IMR-90 (cell line): ENCODE results near the gene EML3. TPM values are rescaled to one million over a fixed set of nuclear protein-coding genes. Genes with fewer than 3 reads are reported as not detected.

Source experiments
- ATAC-seq: fragments of 200-7000 bp; cut with Tn5 transposase; 2 replicates; pipeline ENCODE4 v1.9.1; 2020; ENCODE audit warnings: low read depth, mild to moderate bottlenecking, moderate library complexity
- BruUV-seq: library from RNA; stranded (reverse); fragments of 400-500 nt; replicated peaks from 2 replicates; lab custom pipeline; 2021; lab: Mats Ljungman, UMichigan
- CTCF ChIA-PET: fragments of 300-600 bp; formaldehyde crosslinking; extraction: SDS; loops from one replicate; lab custom pipeline; 2021; ENCODE audit warnings: antibody characterized with exemption; lab: Yijun Ruan, JAX
- POLR2A ChIA-PET: fragments of 300-600 bp; sonication (Branson Sonifier 250); formaldehyde crosslinking; loops from one replicate; lab custom pipeline; 2022; ENCODE audit warnings: antibody characterized with exemption; ENCODE audit not compliant: unreplicated experiment; lab: Charles Lee
- DNase-seq: peaks from one replicate; pipeline ENCODE4 v3.0.0; 2013
- H2AFZ ChIP-seq: replicated peaks from 2 replicates; pipeline ENCODE3; 2013; ENCODE audit warnings: low read length, mild to moderate bottlenecking; ENCODE audit not compliant: poor library complexity
- H2AK5ac ChIP-seq: 2 replicates; pipeline ENCODE4 v1.6.1; 2013; ENCODE audit warnings: low read depth, low read length, inconsistent platforms
- H2AK9ac ChIP-seq: replicated peaks from 2 replicates; pipeline ENCODE3; 2013; ENCODE audit warnings: mild to moderate bottlenecking, low read depth, low read length, moderate library complexity; ENCODE audit not compliant: poor library complexity
- H2BK120ac ChIP-seq: 2 replicates; pipeline ENCODE4 v1.6.1; 2013; ENCODE audit warnings: low read depth, low read length, inconsistent platforms
- H2BK15ac ChIP-seq: 3 replicates; pipeline ENCODE4 v1.6.1; 2013; ENCODE audit warnings: low read depth, low read length, inconsistent platforms
- H2BK20ac ChIP-seq: 2 replicates; pipeline ENCODE4 v1.6.1; 2013; ENCODE audit warnings: low read depth, mild to moderate bottlenecking, inconsistent platforms, low read length, moderate library complexity
- H2BK5ac ChIP-seq: 2 replicates; pipeline ENCODE4 v1.6.1; 2013; ENCODE audit warnings: mild to moderate bottlenecking, low read depth, low read length, inconsistent platforms; ENCODE audit not compliant: poor library complexity, severe bottlenecking
- H3K14ac ChIP-seq: replicated peaks from 2 replicates; pipeline ENCODE4 v1.6.1; 2013; ENCODE audit warnings: low read depth, low read length, inconsistent platforms
- H3K18ac ChIP-seq: 2 replicates; pipeline ENCODE4 v1.6.1; 2013; ENCODE audit warnings: low read depth, low read length, control low read depth
- H3K23ac ChIP-seq: 2 replicates; pipeline ENCODE4 v1.6.1; 2013; ENCODE audit warnings: low read depth, low read length, inconsistent platforms
- H3K27ac ChIP-seq: 2 replicates; pipeline ENCODE4 v1.5.1; 2013; ENCODE audit warnings: mild to moderate bottlenecking, control low read depth, low read length; ENCODE audit not compliant: insufficient read depth
- H3K27me3 ChIP-seq: 2 replicates; pipeline ENCODE4 v1.6.1; 2013; ENCODE audit warnings: low read length; ENCODE audit not compliant: control insufficient read depth, insufficient read depth
- H3K36me3 ChIP-seq: 2 replicates; pipeline ENCODE4 v1.6.1; 2013; ENCODE audit warnings: low read length, mixed read lengths; ENCODE audit not compliant: control insufficient read depth, insufficient read depth
- H3K4ac ChIP-seq: 2 replicates; pipeline ENCODE4 v1.6.1; 2013; ENCODE audit warnings: low read depth, low read length, inconsistent platforms
- H3K4me1 ChIP-seq: 2 replicates; pipeline ENCODE4 v1.6.1; 2013; ENCODE audit warnings: low read length, mixed read lengths; ENCODE audit not compliant: control insufficient read depth, insufficient read depth
- H3K4me2 ChIP-seq: 2 replicates; pipeline ENCODE4 v1.6.1; 2013; ENCODE audit warnings: low read depth, mild to moderate bottlenecking, control low read depth, low read length, moderate library complexity
- H3K4me3 ChIP-seq: 2 replicates; pipeline ENCODE4 v1.5.1; 2013; ENCODE audit warnings: low read depth, mild to moderate bottlenecking, control low read depth, low read length, moderate library complexity; ENCODE audit not compliant: insufficient read depth
- H3K56ac ChIP-seq: 2 replicates; pipeline ENCODE4 v1.6.1; 2013; ENCODE audit warnings: low read length, inconsistent platforms; ENCODE audit not compliant: insufficient read depth; ENCODE audit errors: extremely low read depth
- H3K79me1 ChIP-seq, 2 experiments: 2 replicates each; pipeline ENCODE4 v1.6.1; 2013; ENCODE audit warnings: low read length in 2 of 2, inconsistent platforms in 1 of 2, low read depth in 1 of 2
- H3K9ac ChIP-seq: 2 replicates; pipeline ENCODE4 v1.6.1; 2013; ENCODE audit warnings: low read depth, low read length, control low read depth
- H3K9me1 ChIP-seq: 2 replicates; pipeline ENCODE4 v1.6.1; 2013; ENCODE audit warnings: low read length, inconsistent platforms; ENCODE audit not compliant: insufficient read depth
- H3K9me3 ChIP-seq: 2 replicates; pipeline ENCODE4 v1.6.1; 2013; ENCODE audit warnings: low read length; ENCODE audit not compliant: control insufficient read depth, insufficient read depth
- H4K20me1 ChIP-seq: 2 replicates; pipeline ENCODE4 v1.6.1; 2013; ENCODE audit warnings: low read length, inconsistent platforms; ENCODE audit not compliant: insufficient read depth
- H4K5ac ChIP-seq: 2 replicates; pipeline ENCODE4 v1.6.1; 2013; ENCODE audit warnings: mild to moderate bottlenecking, low read depth, low read length, control low read depth
- H4K8ac ChIP-seq, 2 experiments: 2 replicates each; pipeline ENCODE4 v1.6.1; 2013; ENCODE audit warnings: low read depth in 2 of 2, low read length in 2 of 2, control low read depth in 1 of 2, inconsistent platforms in 1 of 2
- H4K91ac ChIP-seq: 2 replicates; pipeline ENCODE4 v1.6.1; 2013; ENCODE audit warnings: low read depth, low read length, inconsistent platforms; ENCODE audit not compliant: insufficient read depth
- BHLHE40 ChIP-seq: fragments of 150-350 bp; IDR thresholded peaks from 2 replicates; pipeline ENCODE4 v1.6.1; 2016; ENCODE audit warnings: mild to moderate bottlenecking, low read depth, low read length
- CEBPB ChIP-seq: IDR thresholded peaks from 2 replicates; pipeline ENCODE4 v1.6.1; 2012; ENCODE audit warnings: low read depth, low read length, improper control_type of control experiment
- CHD1 ChIP-seq: IDR thresholded peaks from 2 replicates; pipeline ENCODE4 v1.6.1; 2012; ENCODE audit warnings: low read depth, low read length, improper control_type of control experiment
- FOS ChIP-seq: fragments of 150-350 bp; IDR thresholded peaks from 2 replicates; pipeline ENCODE4 v1.6.1; 2016; ENCODE audit warnings: low read depth, low read length
- MAFK ChIP-seq: IDR thresholded peaks from 2 replicates; pipeline ENCODE4 v1.6.1; 2012; ENCODE audit warnings: low read depth, low read length, improper control_type of control experiment
- MAZ ChIP-seq: IDR thresholded peaks from 2 replicates; pipeline ENCODE4 v1.6.1; 2012; ENCODE audit warnings: low read depth, mild to moderate bottlenecking, low read length, improper control_type of control experiment, moderate library complexity, borderline replicate concordance
- MXI1 ChIP-seq: IDR thresholded peaks from 2 replicates; pipeline ENCODE4 v1.6.1; 2012; ENCODE audit warnings: low read depth, mild to moderate bottlenecking, low read length, moderate library complexity, borderline replicate concordance
- NFE2L2 ChIP-seq: fragments of 150-350 bp; IDR thresholded peaks from 2 replicates; pipeline ENCODE4 v1.6.1; 2016; ENCODE audit warnings: low read depth, mild to moderate bottlenecking, low read length
- POLR2A ChIP-seq: IDR thresholded peaks from 2 replicates; pipeline ENCODE4 v1.6.1; 2012; ENCODE audit warnings: mild to moderate bottlenecking, low read depth, low read length
- RAD21 ChIP-seq: IDR thresholded peaks from 2 replicates; pipeline ENCODE4 v1.6.1; 2012; ENCODE audit warnings: low read length, improper control_type of control experiment
- RCOR1 ChIP-seq: IDR thresholded peaks from 2 replicates; pipeline ENCODE4 v1.6.1; 2012; ENCODE audit warnings: mild to moderate bottlenecking, low read length, improper control_type of control experiment; ENCODE audit not compliant: insufficient replicate concordance
- RFX5 ChIP-seq: IDR thresholded peaks from 2 replicates; pipeline ENCODE4 v1.8.0; 2012; ENCODE audit warnings: low read depth, mild to moderate bottlenecking, low read length, moderate library complexity
- SMC3 ChIP-seq: fragments of 150-350 bp; IDR thresholded peaks from 2 replicates; pipeline ENCODE4 v1.6.1; 2016; ENCODE audit warnings: low read depth, mild to moderate bottlenecking, antibody characterized with exemption, low read length, moderate library complexity
- WGBS, 2 experiments: methylation state at CpG; one replicate each; pipeline versions ENCODE4 v1.1.5 to v1.1.7; 2013; ENCODE audit warnings: missing lambda C conversion rate in 2 of 2; ENCODE audit not compliant: insufficient read length in 1 of 2; ENCODE audit errors: extremely low coverage in 2 of 2; 5-methylcytosine and 5-hydroxymethylcytosine counted together
- dilution Hi-C: fragments of 300-500 bp; cut with HindIII; formaldehyde crosslinking; loops from one replicate; pipeline ENCODE4 v1.14.3; 2018; ENCODE audit warnings: low sequenced_read_pairs; ENCODE audit not compliant: unreplicated experiment
- in situ Hi-C: fragments of 300-500 bp; cut with MboI; formaldehyde crosslinking; loops from 3 replicates; pipeline ENCODE4 v1.14.3; 2019; ENCODE audit warnings: low sequenced_read_pairs, inconsistent platforms, mixed read lengths
- intact Hi-C: fragments of 100-400 bp; cut with micrococcal nuclease; formaldehyde crosslinking; loops from 2 replicates; pipeline ENCODE4 v1.10.0; 2022
- polyA plus RNA-seq, 3 experiments: library from polyadenylated mRNA; depleted of rRNA; stranded (reverse); fragments of >200 nt; gene quantifications; 2 replicates each; pipeline ENCODE4 v1.2.3, GENCODE V29; 2012; ENCODE audit warnings: low replicate concordance in 1 of 3
- total RNA-seq: library from RNA; depleted of rRNA; stranded (reverse); fragments of >200 nt; gene quantifications from 2 replicates; pipeline ENCODE4 v1.2.3, GENCODE V29; 2012
- TF ChIP-seq, protein P1 (sequence below): fragments of 150-350 bp; IDR thresholded peaks from 2 replicates; pipeline ENCODE4 v1.6.1; 2017; ENCODE audit warnings: mild to moderate bottlenecking, antibody characterized with exemption, low read length, low read depth
- TF ChIP-seq, protein P2 (sequence below): conservative IDR thresholded peaks from 2 replicates; pipeline ENCODE4 v1.5.1; 2012; ENCODE audit warnings: mild to moderate bottlenecking, low read depth, low read length, improper control_type of control experiment
- TF ChIP-seq, protein P3 (sequence below): fragments of 150-350 bp; IDR thresholded peaks from 2 replicates; pipeline ENCODE4 v1.6.1; 2016; ENCODE audit warnings: low read depth, mild to moderate bottlenecking, low read length, moderate library complexity, borderline replicate concordance

Gene EML3
- total and polyA plus RNA-seq, 2 of the 4 experiments (the other 2 are of a cell fraction): 5.0 to 24.7 TPM

DNA sequence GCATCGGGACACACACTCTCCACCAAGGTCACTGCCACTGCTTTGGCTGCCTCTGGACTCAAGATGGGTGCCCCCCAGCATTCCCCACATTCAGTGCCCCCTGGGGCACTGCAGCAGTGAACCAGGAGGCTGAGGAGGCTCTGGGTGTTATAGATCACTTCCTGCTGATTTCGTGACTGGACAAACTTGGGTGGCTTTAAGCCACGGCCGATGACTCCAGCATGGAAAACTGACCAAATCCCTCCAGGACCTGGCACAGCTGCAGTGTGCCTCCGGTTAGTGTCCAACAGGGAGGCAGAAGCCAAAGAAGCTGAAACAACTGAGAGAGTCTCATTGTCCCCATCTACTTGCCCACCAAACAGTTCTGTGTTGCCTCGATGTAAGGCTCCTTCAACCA, 35.0 kb upstream of the EML3 start:
- H3K9me1 ChIP-seq: peaks cover 7% of the 10 kb centered on the region; the same call in 1 of the 2 replicates
- 100% methylated on average over 4 of the region's 6 CpGs; no CpG with 5 or more reads in 1 of the 2 experiments for WGBS, 2 experiments
- H3K4ac ChIP-seq: no peak overlapping the region
- H4K20me1 ChIP-seq: peaks cover 17% of the 10 kb centered on the region
- dilution Hi-C loops: no loop called here
- peaks cover 6 to 59% of the 10 kb centered on the region in 2 experiments for H3K79me1 ChIP-seq
- H2AK9ac ChIP-seq: no peak overlapping the region
- H3K56ac ChIP-seq: no peak overlapping the region
- no TSS peak for BruUV-seq
- H3K9ac ChIP-seq: no peak overlapping the region
- H3K14ac ChIP-seq: no peak overlapping the region
- TF ChIP-seq RFX5 (no peak), CEBPB (no peak), MXI1 (no peak), FOS (no peak), RCOR1 (no peak), POLR2A (no peak), MAFK (no peak), CHD1 (no peak), RAD21 (no peak), MAZ (no peak), SMC3 (no peak), BHLHE40 (no peak), NFE2L2 (no peak)
- TF ChIP-seq, protein P1, sequence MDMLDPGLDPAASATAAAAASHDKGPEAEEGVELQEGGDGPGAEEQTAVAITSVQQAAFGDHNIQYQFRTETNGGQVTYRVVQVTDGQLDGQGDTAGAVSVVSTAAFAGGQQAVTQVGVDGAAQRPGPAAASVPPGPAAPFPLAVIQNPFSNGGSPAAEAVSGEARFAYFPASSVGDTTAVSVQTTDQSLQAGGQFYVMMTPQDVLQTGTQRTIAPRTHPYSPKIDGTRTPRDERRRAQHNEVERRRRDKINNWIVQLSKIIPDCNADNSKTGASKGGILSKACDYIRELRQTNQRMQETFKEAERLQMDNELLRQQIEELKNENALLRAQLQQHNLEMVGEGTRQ: no peak
- TF ChIP-seq, protein P2, sequence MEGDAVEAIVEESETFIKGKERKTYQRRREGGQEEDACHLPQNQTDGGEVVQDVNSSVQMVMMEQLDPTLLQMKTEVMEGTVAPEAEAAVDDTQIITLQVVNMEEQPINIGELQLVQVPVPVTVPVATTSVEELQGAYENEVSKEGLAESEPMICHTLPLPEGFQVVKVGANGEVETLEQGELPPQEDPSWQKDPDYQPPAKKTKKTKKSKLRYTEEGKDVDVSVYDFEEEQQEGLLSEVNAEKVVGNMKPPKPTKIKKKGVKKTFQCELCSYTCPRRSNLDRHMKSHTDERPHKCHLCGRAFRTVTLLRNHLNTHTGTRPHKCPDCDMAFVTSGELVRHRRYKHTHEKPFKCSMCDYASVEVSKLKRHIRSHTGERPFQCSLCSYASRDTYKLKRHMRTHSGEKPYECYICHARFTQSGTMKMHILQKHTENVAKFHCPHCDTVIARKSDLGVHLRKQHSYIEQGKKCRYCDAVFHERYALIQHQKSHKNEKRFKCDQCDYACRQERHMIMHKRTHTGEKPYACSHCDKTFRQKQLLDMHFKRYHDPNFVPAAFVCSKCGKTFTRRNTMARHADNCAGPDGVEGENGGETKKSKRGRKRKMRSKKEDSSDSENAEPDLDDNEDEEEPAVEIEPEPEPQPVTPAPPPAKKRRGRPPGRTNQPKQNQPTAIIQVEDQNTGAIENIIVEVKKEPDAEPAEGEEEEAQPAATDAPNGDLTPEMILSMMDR: no peak
- TF ChIP-seq, protein P3, sequence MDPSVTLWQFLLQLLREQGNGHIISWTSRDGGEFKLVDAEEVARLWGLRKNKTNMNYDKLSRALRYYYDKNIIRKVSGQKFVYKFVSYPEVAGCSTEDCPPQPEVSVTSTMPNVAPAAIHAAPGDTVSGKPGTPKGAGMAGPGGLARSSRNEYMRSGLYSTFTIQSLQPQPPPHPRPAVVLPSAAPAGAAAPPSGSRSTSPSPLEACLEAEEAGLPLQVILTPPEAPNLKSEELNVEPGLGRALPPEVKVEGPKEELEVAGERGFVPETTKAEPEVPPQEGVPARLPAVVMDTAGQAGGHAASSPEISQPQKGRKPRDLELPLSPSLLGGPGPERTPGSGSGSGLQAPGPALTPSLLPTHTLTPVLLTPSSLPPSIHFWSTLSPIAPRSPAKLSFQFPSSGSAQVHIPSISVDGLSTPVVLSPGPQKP: no peak
- H3K23ac ChIP-seq: no peak overlapping the region
- H2AFZ ChIP-seq: no peak overlapping the region
- H2AK5ac ChIP-seq: no peak overlapping the region
- peaks cover 8% of the 10 kb centered on the region for H3K4me1 ChIP-seq
- intact Hi-C loops: no loop called here
- in situ Hi-C loops: no loop called here
- no peak overlapping the region for H2BK120ac ChIP-seq
- H3K4me3 ChIP-seq: no peak overlapping the region
- H4K91ac ChIP-seq: no peak overlapping the region
- peaks cover 35% of the 10 kb centered on the region for H3K36me3 ChIP-seq
- ATAC-seq: no peak
- no peaks in the 10 kb centered on the region for H3K27me3 ChIP-seq
- no peak for DNase-seq
- H2BK5ac ChIP-seq: no peak overlapping the region
- no peaks in the 10 kb centered on the region for H3K9me3 ChIP-seq
- H4K5ac ChIP-seq: no peak overlapping the region
- H2BK20ac ChIP-seq: no peak overlapping the region
- H3K18ac ChIP-seq: no peak overlapping the region
- H3K27ac ChIP-seq: no peak overlapping the region
- ChIA-PET POLR2A (no interaction called here), CTCF (no interaction called here)
- no peak overlapping the region for H4K8ac ChIP-seq
- no peak overlapping the region for H3K4me2 ChIP-seq
- H2BK15ac ChIP-seq: no peak overlapping the region
